GM18517 (cell line): ENCODE measurements around the gene CACNA1C.

ENCODE experiments used
- ATAC-seq: cut with Tn5 transposase; IDR thresholded peaks from one replicate; pipeline ENCODE4 v1.9.1; 2021; ENCODE audit warnings: mild to moderate bottlenecking, moderate library complexity; ENCODE audit not compliant: unreplicated experiment

The CACNA1C gene

DNA sequence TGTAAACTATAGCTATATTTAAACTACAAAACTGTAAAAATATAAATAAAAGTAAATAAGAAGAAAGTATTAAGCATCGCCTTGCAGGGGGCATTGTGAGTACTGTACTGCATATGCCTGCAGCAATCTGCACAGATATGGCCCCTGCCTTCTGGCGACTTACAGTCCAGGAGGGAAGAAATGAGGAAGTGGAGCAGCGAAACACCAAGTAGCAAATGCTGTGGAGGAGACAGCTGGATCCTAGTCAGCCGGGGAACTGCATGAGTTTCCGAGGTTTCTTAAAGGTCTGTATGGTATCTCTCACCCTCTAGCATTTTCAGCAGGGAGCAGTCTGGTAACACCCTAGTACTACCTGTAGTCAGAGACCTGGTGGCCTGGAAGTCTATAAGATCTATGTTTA lies 256.9 kb downstream of the CACNA1C start:
- ATAC-seq, result no peak

DNA sequence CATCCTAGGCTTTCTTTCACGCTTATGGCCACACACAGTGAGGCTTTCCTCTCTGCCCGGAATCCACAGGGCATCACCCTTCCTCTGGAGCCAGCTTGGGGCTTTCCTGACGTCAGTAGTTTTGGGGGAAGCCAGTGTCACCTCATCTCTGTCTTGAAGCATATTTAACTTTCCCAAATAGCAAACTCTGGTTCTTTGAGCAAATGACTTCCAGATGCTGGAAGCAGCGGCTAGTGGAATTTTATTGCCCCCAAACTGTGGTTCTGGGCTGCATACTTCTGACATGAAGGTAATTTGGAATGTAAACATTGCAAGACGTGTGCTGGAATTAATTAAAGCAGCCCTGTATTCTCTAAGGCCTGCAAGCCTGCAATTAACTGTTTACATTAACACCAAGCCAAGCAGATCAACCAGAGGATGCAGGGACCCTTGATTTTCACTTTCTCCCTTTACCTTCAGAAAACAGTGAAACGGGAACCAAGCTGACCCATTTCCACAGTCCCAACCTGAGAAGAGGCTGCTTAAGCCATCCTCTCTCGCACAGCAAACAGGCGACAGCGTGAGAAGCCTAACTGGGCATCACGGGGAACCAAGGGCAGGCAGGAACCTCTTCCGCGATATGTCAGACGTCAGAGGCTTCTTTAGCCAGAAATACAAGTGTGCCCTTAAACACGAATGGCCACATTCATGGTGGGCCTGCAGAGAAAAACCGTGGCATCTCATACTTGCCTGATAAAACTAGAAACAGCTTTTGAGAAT lies 258.4 kb downstream of the CACNA1C start:
- ATAC-seq, result no peak

DNA sequence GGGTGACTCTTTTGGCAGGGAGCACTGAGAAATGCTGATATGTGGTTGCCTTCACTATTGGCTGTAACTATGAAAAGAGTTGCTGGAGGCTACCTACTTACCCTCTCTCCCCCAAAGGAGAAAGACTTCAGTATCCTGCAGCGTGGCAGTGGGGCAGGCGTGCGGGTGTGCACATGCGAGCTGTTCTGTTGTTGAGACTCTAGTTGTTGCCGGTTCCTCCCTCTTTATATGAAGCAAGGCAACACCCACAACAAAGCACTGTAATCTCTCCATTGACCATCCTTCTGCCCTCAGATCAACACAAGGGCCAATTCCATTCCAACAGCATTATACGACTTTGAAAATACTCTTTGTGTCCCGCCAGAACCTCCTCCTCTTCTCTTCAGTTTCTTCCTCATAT lies 259.4 kb downstream of the CACNA1C start:
- no peak for ATAC-seq

DNA sequence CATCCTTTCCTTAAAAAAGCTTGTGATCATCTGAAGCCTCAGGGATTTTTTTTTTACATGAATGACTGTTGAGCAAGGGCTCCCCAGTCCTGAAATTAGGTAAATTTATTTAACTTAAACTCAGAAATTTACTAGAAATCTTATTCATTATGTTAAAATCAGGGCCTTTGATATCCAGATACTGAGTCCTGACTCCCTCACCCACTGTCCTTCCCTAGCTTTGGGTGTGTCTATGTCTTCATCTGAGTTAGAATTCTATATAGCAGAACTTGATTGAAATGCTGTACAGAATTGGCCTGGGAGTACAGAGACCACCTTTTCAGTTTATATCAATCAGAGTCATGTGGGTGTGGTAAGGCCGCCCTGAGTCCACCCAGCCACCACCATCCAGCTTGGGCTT lies 260.0 kb downstream of the CACNA1C start:
- ATAC-seq, result no peak

DNA sequence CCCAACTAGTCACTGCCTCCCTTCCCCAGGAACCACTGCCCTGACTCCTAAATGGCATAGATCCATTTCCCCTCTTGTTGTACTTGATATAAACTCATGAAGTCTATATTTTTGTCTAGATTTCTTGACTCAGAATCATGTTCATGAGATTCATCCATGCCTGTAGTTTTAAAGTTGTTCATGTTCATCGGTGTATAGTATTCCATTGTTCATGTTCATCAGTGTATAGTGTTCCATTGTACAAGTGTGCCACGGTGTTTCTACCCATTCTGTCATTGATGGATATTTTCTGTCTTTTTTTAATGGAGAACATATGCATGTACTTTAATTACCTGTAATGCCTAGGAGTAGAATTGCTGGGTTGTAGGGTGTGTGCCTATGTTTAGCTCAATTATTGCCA lies 261.7 kb downstream of the CACNA1C start:
- ATAC-seq, result no peak

DNA sequence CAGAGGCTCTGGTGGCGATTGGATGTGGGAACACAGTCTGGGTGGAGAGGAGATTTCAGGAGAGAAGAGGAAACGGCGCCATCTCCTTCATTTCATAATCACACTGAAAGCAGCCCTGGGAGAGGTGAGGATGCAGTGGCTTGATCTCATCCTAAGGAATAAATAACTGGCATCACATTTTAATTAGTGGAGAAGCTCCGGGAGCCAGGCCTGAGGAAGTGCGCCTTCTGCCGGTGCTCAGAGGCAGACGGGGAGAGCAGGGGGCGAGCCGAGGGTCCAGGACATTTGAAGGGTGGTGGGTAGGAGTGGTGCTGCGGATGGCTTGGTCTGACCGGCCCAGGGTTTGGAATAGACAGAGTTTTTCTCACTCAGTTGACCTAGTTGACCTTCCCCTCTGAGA lies 265.0 kb downstream of the CACNA1C start:
- ATAC-seq, result no peak

DNA sequence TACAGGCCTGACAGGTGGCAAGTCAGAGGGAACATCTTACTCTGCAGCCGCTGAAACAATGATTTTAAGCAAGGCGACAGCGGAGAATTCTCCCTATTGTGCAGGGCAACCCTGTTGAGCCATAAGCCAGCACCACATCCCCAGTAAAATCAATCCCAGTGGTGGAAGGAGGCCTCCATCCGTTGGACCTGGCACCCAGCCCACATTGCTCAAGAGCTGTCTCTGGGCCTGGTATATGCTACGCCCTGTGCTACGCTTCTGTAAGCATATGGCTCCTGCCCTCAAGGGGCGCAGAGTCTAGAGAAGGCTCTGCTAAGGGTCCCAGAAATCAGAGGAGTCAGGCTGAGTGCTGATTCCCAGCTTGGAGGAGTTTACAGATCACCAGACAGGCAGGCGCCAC lies 265.5 kb downstream of the CACNA1C start:
- ATAC-seq, result no peak

DNA sequence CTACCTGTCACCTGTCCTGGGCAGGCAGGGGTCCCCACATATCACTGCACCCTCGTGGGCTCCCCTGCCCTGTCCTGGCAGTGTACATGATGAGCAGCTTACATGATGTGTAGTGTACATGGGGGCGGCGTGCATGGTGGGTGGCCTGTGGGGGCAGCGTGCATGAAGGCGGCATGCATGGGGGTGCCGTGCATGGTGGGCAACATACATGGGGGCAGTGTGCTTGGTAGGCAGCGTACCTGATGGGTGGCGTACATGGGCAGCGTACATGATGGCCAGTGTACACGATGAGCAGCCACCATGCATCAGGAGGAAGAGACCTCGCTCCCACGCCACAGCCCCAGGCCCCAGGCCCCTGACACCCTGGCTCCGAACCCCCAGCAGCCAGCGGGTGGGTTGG lies 266.3 kb downstream of the CACNA1C start:
- ATAC-seq, result no peak

DNA sequence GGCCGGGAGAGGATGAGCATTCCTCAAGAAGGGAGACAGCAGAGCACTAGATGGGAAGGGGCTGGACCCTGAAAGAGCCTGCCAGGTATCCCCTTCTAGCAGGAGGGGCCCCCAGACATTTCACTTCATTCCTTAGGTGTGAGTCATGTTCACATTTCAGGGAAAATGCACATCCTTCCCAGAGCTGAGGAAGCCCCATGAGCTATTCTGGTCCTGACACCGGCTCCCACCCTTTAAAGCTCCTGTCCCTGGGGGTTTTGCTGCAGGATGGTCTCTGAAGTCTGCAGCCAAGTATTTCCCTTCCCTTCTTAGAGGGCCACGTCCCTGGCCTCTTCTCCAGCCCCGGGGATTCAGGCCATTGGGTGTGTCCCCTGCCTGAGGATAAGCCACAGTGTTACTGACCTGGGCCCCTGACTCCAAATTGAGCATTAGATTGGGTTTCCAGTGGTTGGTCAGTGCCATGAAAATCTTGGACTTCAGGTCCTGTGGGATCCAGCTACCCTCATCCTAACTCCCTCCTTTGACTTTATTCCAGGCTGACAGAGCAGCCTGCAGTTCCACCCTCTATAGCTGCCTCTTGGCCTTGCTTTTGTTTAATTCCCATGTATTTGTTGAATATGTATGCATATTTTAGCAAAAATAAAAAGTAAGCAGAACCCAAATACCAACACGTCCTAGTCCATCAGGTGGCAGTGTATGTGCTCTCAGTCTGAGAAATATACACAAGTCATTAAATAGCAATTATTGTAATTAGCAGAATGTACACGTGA lies 267.1 kb downstream of the CACNA1C start:
- no peak for ATAC-seq

DNA sequence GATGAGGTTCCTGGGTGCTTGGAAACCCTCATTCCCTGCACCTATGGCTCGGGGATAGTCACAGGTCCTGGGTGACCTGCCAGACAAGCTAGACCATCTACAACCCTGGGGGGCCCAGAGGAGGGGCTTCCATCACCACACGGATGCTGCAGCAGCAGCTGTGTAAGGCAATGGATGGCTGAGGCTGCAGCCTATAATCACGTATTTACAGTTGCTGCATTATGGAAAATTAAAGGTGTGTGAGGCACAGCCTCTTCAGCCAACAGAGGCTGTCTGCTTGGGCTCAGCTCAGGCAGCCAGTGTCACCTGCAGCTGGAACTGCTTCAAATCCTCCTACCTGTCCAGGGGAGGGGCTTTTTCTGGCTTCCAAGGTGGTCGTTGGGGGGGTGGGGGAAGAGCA lies 268.1 kb downstream of the CACNA1C start:
- ATAC-seq, result no peak

DNA sequence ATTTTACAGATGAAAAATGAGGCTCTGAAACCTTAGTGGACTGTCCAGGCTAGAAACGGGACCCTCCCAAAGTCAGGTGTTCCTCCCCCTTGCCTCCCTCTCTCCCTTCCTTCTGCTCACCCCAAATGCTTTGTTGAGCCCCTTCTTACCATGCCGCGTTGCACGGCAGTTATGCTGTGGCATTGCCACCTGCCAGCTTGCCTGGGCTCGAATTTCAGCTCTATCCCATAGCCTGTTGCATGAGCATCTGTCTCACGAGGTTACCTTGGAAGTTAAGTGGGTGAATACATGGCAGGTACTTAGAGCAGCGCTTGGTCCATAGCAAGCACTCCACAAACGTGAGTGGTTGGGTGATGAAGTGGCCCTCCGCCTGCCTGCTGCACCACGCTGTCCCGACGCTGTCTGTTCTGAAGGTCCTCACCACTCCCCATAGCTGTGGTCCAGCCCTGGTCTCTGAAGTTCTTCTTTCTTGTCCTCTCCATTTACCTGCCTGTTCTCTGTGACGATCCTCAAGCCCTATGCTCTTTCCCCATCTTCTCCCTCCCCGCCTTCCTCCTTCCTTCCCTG lies 269.9 kb downstream of the CACNA1C start:
- no peak for ATAC-seq

DNA sequence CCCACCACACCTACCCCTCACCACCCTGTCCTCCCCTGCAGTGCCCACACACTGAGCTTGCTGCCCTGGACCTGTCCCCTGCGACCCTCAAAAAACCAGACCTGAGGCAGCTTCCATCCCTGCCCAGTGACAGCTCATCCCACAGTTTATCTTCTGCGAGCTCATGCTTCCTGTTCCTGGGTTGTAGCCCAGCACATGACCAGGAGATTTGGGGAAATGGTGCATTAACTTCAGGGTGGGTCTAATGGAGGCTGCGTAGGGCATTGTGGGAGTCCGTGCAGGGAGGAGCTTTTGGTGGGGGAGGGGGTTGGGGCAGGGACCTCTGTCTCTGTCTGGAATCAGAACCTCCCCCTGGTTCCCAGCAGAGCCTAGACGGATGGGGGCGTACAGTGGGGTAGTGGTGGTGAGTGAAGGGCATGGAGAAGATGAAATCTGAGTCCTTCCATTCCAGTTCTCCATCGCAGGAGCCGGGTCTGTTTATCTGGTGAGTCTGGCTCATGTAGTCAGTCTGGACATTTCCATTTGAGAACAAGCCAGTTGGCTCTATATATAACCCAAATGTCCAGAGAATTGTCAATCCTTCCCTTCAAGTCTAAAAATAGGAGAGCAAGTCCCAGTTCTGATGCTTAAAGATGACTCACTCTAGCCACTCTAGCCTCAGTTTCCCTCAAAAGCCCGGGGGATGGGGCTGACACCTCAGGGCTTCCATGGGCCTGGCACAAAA lies 270.9 kb downstream of the CACNA1C start:
- no peak for ATAC-seq

DNA sequence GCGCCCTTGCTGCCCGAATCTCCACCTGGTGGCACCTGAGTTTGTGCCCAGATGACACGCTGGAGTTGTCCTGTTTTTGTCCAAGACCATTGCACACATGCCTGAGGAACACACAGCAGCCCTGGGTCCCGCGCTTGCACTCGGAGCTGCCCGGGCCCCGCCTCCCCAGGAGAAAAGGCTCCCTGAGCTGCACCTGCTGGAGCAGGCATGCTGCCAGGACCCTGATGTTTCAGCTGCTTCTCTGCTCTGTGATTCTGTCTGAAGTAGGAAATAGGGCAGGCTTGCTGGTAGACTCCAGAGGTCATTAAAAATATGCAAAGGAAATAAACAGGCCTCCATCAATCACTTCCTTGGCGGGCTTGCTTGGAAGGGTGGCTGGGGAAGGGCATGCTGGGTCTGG lies 271.6 kb downstream of the CACNA1C start:
- ATAC-seq, result no peak

DNA sequence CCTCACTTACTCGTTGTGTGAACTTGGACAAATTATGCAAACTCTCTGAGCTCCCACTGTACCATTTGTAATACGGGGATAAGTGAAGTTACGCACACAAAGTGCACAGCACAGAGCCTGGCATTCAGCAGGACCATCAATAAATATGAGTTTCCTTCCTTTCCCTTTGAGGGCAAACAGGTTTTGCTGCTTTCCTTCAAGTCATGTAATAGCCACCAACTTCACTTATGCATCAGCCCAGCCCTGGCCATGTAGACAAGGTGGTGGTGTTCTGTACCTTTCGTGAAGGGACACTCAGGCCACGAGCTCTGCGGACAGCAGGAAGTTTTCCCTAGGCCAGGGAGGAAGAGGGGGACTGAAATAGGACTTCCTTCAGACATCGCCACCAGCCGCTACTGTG lies 272.7 kb downstream of the CACNA1C start:
- no peak for ATAC-seq

DNA sequence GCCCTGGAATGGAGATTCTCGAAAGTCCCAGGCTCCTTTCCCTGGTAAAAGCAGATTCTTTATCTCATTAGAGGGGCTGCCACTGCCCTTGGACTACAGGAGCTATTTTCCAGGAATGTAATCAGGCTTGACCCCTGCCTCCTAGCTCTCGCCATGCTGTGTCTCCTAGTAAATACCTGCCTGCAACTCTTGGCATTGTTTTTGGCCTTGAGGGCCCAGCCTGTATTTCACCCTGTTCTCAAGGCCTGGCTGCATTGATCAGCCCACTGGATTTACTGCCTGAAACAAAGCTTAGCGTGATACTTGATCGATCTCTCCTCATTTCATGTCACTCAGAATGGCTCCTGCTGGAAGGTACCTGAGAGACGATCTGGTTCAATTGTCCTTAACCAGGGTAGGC lies 273.7 kb downstream of the CACNA1C start:
- ATAC-seq, result no peak

DNA sequence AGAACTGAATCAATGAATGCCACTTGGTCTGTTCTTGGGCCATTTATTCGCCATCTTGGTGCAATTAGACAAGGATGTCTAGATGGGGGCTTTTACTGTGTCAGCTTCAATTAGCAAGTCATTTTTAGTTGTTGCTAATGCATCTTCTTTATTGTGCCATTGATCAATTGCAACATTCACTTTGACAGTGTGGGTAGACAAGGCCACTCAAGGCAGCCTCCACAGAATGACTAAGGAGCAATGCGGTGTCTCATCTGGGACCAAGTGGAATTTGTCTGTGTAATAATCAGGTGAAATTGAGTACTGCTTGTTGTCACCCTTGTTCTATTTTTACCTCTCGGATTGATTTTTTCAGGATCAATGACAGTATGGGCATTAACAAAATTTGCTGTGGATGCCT lies 275.9 kb downstream of the CACNA1C start:
- ATAC-seq, result no peak

DNA sequence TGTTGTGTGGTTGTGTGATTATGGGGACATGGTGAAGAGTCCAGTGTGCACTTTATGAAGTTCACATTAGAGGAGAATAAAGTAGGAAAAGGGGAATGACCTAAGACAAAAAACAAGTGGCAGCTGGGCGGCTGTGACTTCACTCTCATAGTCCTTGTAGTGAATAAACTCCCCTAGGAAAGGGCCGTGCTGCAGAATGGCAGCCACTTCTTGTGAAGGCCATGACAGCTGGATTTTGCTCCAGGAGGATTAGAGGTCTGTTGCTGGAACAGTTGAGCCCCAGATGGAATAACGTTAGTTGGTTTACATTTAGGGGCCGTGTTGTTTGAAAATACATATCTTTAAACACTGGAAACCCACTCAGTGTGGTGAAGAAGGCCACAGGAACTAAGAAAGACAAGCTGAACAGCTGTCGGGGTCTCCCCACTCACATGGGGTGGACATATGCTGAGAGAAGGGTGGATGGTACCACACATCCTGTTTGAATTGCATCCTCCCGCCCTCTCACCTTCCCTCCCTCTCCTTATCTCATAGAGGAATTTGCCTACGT lies 276.9 kb downstream of the CACNA1C start:
- ATAC-seq, result no peak

DNA sequence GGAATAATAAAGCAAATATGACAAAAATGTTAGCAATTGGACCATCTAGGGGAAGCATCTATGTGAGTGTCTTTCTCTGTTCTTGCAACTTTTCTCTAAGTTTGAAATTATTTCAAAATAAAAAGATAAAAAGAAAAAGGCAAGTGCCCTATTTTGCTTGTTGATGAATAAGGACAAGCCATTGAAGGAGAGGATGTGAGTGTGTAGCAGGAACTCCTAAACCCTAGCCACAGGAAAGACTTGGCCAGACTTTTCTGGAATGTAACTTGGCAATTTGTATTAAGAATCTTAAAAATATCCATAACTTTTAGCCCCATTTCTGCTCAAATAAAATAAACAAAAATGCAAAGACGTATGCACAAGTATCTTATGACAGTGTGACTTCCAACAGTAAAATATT lies 279.4 kb downstream of the CACNA1C start:
- ATAC-seq, result no peak

DNA sequence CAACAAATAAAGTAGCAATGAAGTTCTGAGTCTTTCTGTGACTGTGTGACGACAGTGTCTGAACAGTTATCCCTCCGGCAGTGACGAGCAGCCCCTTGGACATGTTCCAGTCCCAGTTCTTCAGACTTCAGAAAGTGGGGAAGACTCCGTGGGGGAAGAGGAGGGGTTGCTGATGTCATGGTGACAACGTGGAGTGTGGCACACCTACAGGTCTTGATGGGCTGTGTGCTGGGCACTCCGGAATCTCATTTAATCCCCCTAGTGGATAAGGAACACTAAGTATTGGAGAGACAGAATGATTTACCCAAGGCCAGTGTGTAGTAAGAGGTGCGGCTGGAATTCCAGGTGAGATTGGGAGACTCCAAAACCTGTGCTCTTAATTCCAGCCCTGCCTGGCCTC lies 280.2 kb downstream of the CACNA1C start:
- no peak for ATAC-seq

DNA sequence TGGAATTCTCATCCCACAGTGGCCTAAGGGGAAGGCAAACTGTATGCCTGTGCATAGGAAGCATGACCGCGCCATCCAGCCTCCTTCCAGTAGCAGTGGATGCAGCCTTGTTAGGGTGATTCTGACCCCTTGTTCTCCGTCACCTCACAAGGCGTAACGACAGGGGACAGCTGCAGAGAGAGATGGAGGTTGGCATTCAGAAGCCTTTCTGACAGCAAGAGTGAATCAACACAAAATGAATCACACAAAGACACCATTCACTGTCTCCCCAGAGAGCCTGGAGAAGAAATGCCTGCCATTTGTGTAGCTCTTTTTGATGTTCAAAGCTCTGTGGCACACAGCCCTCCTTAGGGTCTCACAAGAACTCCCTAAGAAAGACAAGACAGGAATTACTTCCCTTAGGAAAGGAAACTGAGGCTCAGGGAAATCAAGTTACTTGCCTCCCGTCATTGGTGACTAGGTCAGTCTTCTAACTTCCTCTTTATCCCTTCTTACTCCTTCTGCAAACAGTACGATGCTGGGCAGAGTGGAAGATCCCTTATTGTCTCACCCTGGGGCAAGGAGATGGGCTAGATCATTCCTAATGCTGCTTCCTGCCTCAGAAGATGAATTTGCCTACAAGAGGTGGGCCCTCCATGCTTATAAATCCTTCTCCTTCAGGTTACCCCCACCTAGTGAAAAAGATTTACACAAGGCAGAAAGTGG lies 280.9 kb downstream of the CACNA1C start:
- no peak for ATAC-seq

DNA sequence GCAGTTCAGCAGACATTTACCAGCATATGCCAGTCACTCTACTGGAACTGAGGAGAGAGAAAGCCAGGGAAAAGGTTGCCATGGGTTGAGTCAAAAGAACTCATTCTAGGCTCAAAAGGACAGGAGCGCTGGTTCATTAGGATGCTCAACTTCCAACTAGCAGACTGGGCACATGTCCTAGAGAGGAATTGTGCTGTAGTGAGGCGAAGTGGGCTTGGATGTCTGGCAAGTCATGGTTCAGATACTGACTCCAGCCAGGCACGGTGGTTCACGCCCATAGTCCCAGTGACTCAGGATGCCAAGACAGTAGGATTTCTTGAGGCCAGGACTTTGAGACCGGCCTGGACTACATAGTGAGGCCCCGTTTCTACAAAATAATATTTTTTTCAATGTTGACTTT lies 281.5 kb downstream of the CACNA1C start:
- ATAC-seq, result no peak
